HuH-7.5 (cell line): ENCODE results near the gene KLHL29.

Source experiments
- DNase-seq: peaks from one replicate; pipeline ENCODE4 v3.0.0; 2011; ENCODE audit warnings: low spot score

Gene KLHL29

GRCh38 chr2:23532391-23533337 lies 147.7 kb downstream of the KLHL29 start:
- no peak for DNase-seq

- DNase-seq: no peak
Observed at GRCh38 chr2:23533338-23533695, 148.3 kb downstream of the KLHL29 start.

- no peak for DNase-seq
Observed at GRCh38 chr2:23534771-23535170, 149.8 kb downstream of the KLHL29 start.

GRCh38 chr2:23536326-23536725 lies 151.3 kb downstream of the KLHL29 start:
- DNase-seq: no peak

- no peak for DNase-seq
Observed at GRCh38 chr2:23537991-23538390, 153.0 kb downstream of the KLHL29 start.

GRCh38 chr2:23538566-23538965 lies 153.6 kb downstream of the KLHL29 start:
- DNase-seq: no peak

GRCh38 chr2:23540804-23541360 lies 155.9 kb downstream of the KLHL29 start:
- DNase-seq: no peak

- no peak for DNase-seq
Observed at GRCh38 chr2:23541503-23542229, 156.7 kb downstream of the KLHL29 start.

- DNase-seq: no peak
Observed at GRCh38 chr2:23542230-23542789, 157.3 kb downstream of the KLHL29 start.

- DNase-seq: no peak
Observed at GRCh38 chr2:23543302-23543701, 158.3 kb downstream of the KLHL29 start.

GRCh38 chr2:23543728-23544127 lies 158.7 kb downstream of the KLHL29 start:
- DNase-seq: no peak

GRCh38 chr2:23544589-23545295 lies 159.8 kb downstream of the KLHL29 start:
- no peak for DNase-seq

GRCh38 chr2:23545396-23545795 lies 160.4 kb downstream of the KLHL29 start:
- DNase-seq: no peak

GRCh38 chr2:23545811-23546210 lies 160.8 kb downstream of the KLHL29 start:
- DNase-seq: no peak

- no peak for DNase-seq
Observed at GRCh38 chr2:23546913-23547312, 161.9 kb downstream of the KLHL29 start.

- DNase-seq: no peak
Observed at GRCh38 chr2:23547725-23548124, 162.7 kb downstream of the KLHL29 start.

GRCh38 chr2:23548143-23548769 lies 163.3 kb downstream of the KLHL29 start:
- DNase-seq: no peak

- peak; percentile 44 for DNase-seq
Observed at GRCh38 chr2:23549051-23549450, 164.1 kb downstream of the KLHL29 start.

- DNase-seq: no peak
Observed at GRCh38 chr2:23549821-23550530, 165.0 kb downstream of the KLHL29 start.

GRCh38 chr2:23550553-23550952 lies 165.6 kb downstream of the KLHL29 start:
- no peak for DNase-seq

- no peak for DNase-seq
Observed at GRCh38 chr2:23551875-23552274, 166.9 kb downstream of the KLHL29 start.
